HG03378 (cell line): ENCODE results near the gene TBCE.
"Not testable (repeated sequence)": the region's sequence is repeated elsewhere in the genome, so short reads cannot be mapped to it uniquely, and the experiment has no call there.

Experiments
- ATAC-seq: cut with Tn5 transposase; IDR thresholded peaks from one replicate; pipeline ENCODE4 v1.9.1; 2021; ENCODE audit warnings: mild to moderate bottlenecking, moderate library complexity; ENCODE audit not compliant: unreplicated experiment

Gene TBCE

GRCh38 chr1:235351441-235351840 lies 15.8 kb upstream of the TBCE start:
- no peak for ATAC-seq

GRCh38 chr1:235351898-235352297 lies 15.3 kb upstream of the TBCE start:
- ATAC-seq: no peak

- ATAC-seq: no peak
Observed at GRCh38 chr1:235357485-235358373, 9.5 kb upstream of the TBCE start.

GRCh38 chr1:235358899-235359298 lies 8.3 kb upstream of the TBCE start:
- ATAC-seq: no peak

GRCh38 chr1:235364189-235364588 lies 3.0 kb upstream of the TBCE start:
- not testable (repeated sequence) for ATAC-seq

GRCh38 chr1:235366286-235366685 lies 941 bp upstream of the TBCE start:
- no peak for ATAC-seq

- ATAC-seq: no peak
Observed at GRCh38 chr1:235368428-235368827, 1.2 kb downstream of the TBCE start.

GRCh38 chr1:235369802-235370201 lies 2.6 kb downstream of the TBCE start:
- ATAC-seq: no peak

- no peak for ATAC-seq
Observed at GRCh38 chr1:235375919-235376605, 8.8 kb downstream of the TBCE start.

GRCh38 chr1:235378134-235378735 lies 11.0 kb downstream of the TBCE start:
- ATAC-seq: not testable (repeated sequence)

GRCh38 chr1:235381955-235382739 lies 14.9 kb downstream of the TBCE start:
- ATAC-seq: not testable (repeated sequence)

GRCh38 chr1:235385633-235386032 lies 18.4 kb downstream of the TBCE start:
- not testable (repeated sequence) for ATAC-seq

- ATAC-seq: no peak
Observed at GRCh38 chr1:235391874-235392273, 24.6 kb downstream of the TBCE start.

GRCh38 chr1:235397733-235398132 lies 30.5 kb downstream of the TBCE start:
- ATAC-seq: no peak

GRCh38 chr1:235399661-235400060 lies 32.4 kb downstream of the TBCE start:
- no peak for ATAC-seq

GRCh38 chr1:235401251-235401650 lies 34.0 kb downstream of the TBCE start:
- no peak for ATAC-seq

- no peak for ATAC-seq
Observed at GRCh38 chr1:235402457-235403200, 35.4 kb downstream of the TBCE start.

- no peak for ATAC-seq
Observed at GRCh38 chr1:235403593-235403992, 36.4 kb downstream of the TBCE start.

- no peak for ATAC-seq
Observed at GRCh38 chr1:235404190-235404589, 37.0 kb downstream of the TBCE start.

GRCh38 chr1:235407419-235407818 lies 40.2 kb downstream of the TBCE start:
- ATAC-seq: no peak
